SK-N-SH treated with all-trans-retinoic acid at 6 μM for 48 hours (cell line): ENCODE results near the gene C20orf204.

ENCODE experiments used
- ARNTL ChIP-seq: fragments of 450-650 bp; formaldehyde crosslinking; IDR thresholded peaks from 2 replicates; pipeline ENCODE4 v1.5.0; 2020; ENCODE audit warnings: low read depth, mild to moderate bottlenecking, moderate library complexity, borderline replicate concordance
- CSDC2 ChIP-seq: fragments of 250-450 bp; sonication (Bioruptor Pico); IDR thresholded peaks from 2 replicates; pipeline ENCODE4 v1.5.0; 2020; ENCODE audit warnings: mild to moderate bottlenecking, moderate library complexity
- ESRRG ChIP-seq: fragments of 250-450 bp; sonication (Bioruptor Pico); IDR thresholded peaks from 2 replicates; pipeline ENCODE4 v1.6.1; 2021; ENCODE audit warnings: mild to moderate bottlenecking
- PATZ1 ChIP-seq: fragments of 250-450 bp; sonication (Bioruptor Pico); IDR thresholded peaks from 2 replicates; pipeline ENCODE4 v1.8.0; 2020; ENCODE audit warnings: mild to moderate bottlenecking, moderate library complexity, borderline replicate concordance
- PPARA ChIP-seq: fragments of 250-450 bp; sonication (Bioruptor Pico); IDR thresholded peaks from 2 replicates; pipeline ENCODE4 v1.5.0; 2020; ENCODE audit warnings: mild to moderate bottlenecking, borderline replicate concordance
- ZNF70 ChIP-seq: fragments of 450-650 bp; formaldehyde crosslinking; IDR thresholded peaks from 2 replicates; pipeline ENCODE4 v1.5.0; 2020; ENCODE audit warnings: mild to moderate bottlenecking, moderate library complexity

DNA sequence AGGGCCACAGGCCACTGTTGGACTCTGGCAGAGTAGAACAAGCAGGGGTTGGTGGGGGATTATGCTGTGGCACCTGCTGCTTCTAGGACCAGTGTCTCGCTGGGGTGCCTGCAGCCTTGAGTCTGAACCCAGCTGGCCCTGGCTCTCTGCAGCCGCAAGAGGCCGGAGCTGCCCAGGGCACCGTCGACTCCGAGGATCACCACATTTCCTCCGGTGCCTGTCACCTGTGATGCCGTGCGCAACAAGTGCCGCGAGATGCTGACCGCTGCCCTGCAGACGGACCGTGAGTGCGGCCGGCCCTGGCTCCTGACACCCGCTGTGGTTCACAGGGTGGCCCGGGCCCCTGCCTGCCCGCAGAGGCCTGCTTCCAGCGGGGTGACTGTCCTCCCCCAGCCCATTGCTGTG is 33.2 kb downstream of the C20orf204 start:
- TF ChIP-seq PATZ1 (CRISPR knock-in tag) = no peak
- TF ChIP-seq PPARA (CRISPR knock-in tag) = no peak
- no peak for TF ChIP-seq ZNF70 (CRISPR knock-in tag)
- no peak for TF ChIP-seq CSDC2 (CRISPR knock-in tag)
- no peak for TF ChIP-seq ARNTL
- no peak for TF ChIP-seq ESRRG
